ENCODE results near the gene MYCBPAP.

The MYCBPAP gene

GRCh38 chr17:50517504-50518383 lies 9.5 kb downstream of the MYCBPAP start:
- no peak for DNase-seq (ENCODE audit: low read depth, low spot score)

GRCh38 chr17:50518384-50519023 lies 10.3 kb downstream of the MYCBPAP start:
- DNase-seq (ENCODE audit: low read depth, low spot score): peak; percentile 36

DNA sequence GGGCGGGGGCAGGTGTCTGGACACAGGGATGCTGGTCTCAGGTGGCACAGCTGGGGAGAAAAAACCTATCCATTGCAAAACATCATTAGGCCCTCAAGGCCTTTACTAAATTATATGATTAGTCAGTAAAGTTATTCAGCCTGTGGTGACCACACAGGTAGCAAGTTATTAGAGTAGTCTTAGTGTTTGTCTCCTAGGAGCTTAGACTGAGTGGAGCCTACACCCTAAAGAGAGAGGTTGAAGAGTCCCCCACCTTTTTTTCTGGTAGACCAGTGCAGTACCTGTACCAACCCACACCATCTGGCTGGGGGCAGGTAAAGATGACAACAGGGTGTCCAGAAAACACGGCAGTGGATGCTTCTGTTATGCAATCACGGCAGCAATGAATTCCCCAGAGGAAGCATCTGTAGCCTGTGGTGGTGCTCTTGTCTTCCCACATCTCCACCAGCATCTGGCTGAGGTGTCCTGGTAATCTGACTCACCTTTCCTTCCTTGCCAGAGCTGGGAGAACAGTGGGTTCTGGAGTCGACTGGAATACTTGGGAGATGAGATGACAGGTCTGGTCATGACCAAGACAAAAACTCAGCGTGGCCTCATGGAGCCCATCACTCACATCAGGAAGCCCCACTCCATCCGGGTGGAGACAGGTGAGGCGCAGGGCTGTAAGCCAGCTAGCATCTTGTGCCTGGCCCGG lies 11.0 kb downstream of the MYCBPAP start:
- DNase-seq (ENCODE audit: low read depth, low spot score): no peak

- DNase-seq (ENCODE audit: low read depth, low spot score): no peak
Measured at GRCh38 chr17:50520483-50520882, 12.2 kb downstream of the MYCBPAP start.

DNA sequence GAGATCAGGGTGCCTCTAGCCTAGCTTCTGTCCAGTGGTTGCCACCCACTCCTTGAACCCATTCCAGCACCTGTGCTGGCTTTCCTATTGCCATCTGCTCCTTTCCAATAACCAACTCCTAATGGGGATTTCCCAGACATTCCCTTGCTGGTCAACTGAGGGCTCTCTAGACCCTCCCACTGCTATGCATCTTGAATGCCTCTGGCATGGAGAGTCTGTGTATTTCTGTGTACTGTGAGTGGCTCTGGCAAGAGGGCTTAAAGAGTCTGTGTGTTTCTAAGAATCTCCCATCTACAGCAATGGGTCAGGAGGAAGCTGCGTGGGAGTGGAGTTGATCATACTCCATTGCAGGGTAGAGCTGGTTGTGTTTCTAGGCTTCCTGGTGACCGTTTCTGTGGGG lies 13.3 kb downstream of the MYCBPAP start:
- no peak for DNase-seq (ENCODE audit: low read depth, low spot score)

GRCh38 chr17:50522766-50523165 lies 14.5 kb downstream of the MYCBPAP start:
- DNase-seq (ENCODE audit: low read depth, low spot score): no peak

GRCh38 chr17:50523208-50523607 lies 15.0 kb downstream of the MYCBPAP start:
- DNase-seq (ENCODE audit: low read depth, low spot score): no peak

GRCh38 chr17:50524838-50525237 lies 16.6 kb downstream of the MYCBPAP start:
- no peak for DNase-seq (ENCODE audit: low read depth, low spot score)

- no peak for DNase-seq (ENCODE audit: low read depth, low spot score)
Measured at GRCh38 chr17:50527155-50527762, 19.0 kb downstream of the MYCBPAP start.

- DNase-seq (ENCODE audit: low read depth, low spot score): no peak
Measured at GRCh38 chr17:50527949-50528474, 19.8 kb downstream of the MYCBPAP start.

GRCh38 chr17:50529849-50530248 lies 21.6 kb downstream of the MYCBPAP start:
- no peak for DNase-seq (ENCODE audit: low read depth, low spot score)

DNA sequence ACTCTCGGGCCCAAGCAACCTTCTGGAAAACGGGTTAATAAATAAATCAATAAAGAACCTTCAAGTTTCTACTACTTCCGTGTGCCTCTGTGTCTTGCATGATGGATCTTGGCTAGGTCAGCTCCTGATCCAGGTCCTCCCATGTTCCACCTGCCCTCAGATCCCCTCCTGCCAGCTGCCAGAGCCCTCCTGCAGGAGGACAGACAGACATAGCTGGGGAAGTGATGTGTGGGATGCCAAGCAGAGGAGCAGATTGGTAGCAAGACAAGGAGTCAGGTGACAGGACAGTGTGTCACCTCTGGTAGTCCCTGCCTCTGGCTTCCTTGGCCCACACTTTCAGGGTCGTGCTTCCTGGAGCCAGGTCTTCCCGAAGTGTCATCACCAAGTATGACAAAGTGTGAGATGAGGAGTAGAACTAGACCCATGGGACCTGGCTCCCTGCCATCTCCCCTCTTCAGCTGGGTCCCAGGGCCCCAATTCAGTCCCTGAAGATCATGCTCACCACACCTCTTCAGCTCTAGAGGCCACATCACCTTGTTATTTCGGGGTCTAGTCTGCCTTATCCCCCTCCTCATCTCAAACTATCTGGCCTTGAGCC lies 23.3 kb downstream of the MYCBPAP start:
- no peak for DNase-seq (ENCODE audit: low read depth, low spot score)

- DNase-seq (ENCODE audit: low read depth, low spot score): no peak
Measured at GRCh38 chr17:50532452-50533024, 24.3 kb downstream of the MYCBPAP start, which contains the start of gene EPN3. Gene EPN3 (plus strand): TSS chr17:50532735. CDS start chr17:50536557, 3,822 bp downstream.

- DNase-seq (ENCODE audit: low read depth, low spot score): no peak
Measured at GRCh38 chr17:50533185-50533584, 24.9 kb downstream of the MYCBPAP start.

DNA sequence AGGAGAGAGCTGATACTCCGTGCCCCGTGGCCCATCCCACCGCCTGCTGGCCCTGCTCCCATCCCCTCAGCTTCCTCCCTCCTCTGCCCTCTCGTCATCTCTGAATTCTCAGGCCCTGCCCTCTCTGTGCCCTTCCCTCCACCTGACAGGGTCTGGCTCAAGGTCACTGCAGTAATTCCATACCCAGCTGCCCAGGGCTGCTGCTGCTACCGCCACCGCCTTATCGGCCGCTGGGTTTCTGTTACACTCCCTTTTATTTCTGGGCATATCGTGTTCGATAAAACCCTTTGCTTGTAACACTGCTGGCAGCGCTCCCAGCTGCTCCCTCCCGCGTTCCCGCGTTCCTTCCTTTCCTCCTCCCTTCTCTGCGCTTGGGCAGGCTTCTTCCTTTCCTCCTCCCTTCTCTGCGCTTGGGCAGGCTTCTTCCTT lies 25.5 kb downstream of the MYCBPAP start:
- no peak for DNase-seq (ENCODE audit: low read depth, low spot score)

DNA sequence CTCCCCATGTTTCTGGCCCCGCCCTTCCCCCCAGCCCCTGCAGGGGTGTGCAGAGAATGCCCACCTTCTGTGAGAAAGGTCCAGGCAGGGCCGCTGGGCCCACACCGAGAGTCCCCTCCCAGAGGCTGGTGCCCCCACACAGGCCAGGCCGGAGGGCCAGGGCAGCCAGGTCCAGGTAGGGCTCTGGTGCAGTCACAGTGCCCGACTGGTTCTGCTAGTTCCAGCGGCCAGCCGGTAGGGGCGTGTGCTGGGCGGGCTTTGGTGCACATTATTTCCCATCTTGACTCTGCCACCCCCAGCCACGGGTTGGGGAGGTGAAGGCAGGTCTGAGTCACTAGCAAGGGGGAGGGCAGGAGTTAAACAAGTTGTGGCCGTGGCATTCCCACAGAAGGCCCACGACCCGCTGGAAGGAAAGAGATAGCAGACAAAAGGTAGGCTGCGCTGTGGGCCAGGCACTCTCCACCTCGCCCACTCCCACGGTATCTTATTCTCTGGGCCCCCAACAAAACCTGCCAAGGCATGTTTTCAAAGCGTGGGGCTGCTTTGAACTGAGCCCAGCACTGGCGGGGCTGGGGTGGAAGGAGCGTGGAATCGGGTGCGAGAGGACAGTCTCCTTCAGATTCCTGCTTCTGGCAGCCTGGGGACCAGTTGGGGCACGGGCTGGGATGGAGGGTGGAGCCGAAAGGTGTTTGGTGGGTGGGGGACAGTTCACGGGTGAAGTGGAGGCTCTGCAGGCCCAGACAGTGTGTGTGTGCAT lies 26.2 kb downstream of the MYCBPAP start:
- DNase-seq (ENCODE audit: low read depth, low spot score): no peak

GRCh38 chr17:50534979-50535326 lies 26.7 kb downstream of the MYCBPAP start:
- DNase-seq (ENCODE audit: low read depth, low spot score): no peak

DNA sequence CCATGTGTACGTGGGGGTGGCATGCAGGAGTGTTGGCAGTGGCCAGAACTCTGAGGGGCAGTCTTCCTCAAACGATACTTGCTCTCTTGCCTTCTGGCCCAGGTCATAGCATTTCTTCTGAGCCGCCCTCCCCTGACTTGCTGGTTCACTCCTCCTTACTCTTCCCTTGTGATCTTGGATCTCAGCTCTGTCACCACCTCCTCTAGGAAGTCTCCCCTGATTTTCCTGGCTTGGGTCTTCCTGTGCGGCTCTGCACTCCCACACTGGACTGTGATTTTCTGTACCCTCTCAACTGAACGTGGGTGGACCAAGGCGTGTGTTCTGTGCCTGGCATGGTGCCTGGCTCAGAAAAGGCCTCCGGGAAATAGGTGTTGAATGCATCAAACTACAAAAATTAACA lies 27.2 kb downstream of the MYCBPAP start:
- no peak for DNase-seq (ENCODE audit: low read depth, low spot score)

GRCh38 chr17:50536683-50537646 lies 28.7 kb downstream of the MYCBPAP start:
- DNase-seq (ENCODE audit: low read depth, low spot score): no peak

All from smooth muscle cell of the brain vasculature (primary cell).